A549 (cell line): ENCODE measurements around the gene NPAS1.

Experiments used
- EP300 ChIP-seq, 2 experiments: fragments of >200 bp; sonication (Bioruptor Twin); formaldehyde crosslinking; IDR thresholded peaks; 2 replicates in 1 of 2; 3 replicates in 1 of 2; pipeline ENCODE4 v1.6.1; 2016 to 2017
- POLR2A ChIP-seq: IDR thresholded peaks from 2 replicates; pipeline ENCODE4 v1.6.1; 2012; ENCODE audit warnings: mild to moderate bottlenecking, low read length
- ZSCAN20 ChIP-seq: fragments of 250-450 bp; sonication (Bioruptor Pico); IDR thresholded peaks from 2 replicates; pipeline ENCODE4 v1.8.0; 2022; ENCODE audit warnings: mild to moderate bottlenecking, moderate library complexity
- TF ChIP-seq, protein P1 (sequence below): fragments of >200 bp; sonication (Bioruptor Twin); formaldehyde crosslinking; IDR thresholded peaks from 3 replicates; pipeline ENCODE4 v1.5.1; 2016
- TF ChIP-seq, protein P2 (sequence below): IDR thresholded peaks from 2 replicates; pipeline ENCODE4 v1.6.1; 2012

DNA sequence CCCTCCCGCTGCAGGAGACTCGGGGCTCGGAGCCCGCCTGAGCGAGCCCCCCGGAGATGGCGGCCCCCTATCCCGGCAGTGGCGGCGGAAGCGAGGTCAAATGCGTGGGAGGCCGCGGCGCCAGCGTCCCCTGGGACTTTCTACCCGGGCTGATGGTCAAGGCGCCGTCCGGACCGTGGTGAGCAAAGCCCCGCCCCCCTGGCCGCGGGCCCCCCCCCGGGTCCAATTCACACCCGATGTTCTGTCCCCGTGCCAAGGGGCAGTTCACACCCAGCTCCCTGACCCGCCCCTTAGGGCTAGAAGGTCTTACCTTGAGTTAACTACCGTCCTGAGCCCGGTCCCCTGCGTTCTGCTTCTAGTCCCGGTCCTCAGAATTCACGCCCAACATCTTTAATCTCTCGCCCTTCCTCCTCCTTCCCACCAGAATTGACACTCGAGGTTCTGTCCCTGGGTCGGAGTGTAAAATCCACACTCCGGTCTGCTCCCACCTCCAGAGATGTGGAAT lies 1.4 kb downstream of the NPAS1 start:
- no peak for TF ChIP-seq EP300 (IDR thresholded peaks at IDR 0.05)
- no peak for TF ChIP-seq ZSCAN20 (CRISPR knock-in tag)
- TF ChIP-seq POLR2A = no peak
- TF ChIP-seq, protein P1, sequence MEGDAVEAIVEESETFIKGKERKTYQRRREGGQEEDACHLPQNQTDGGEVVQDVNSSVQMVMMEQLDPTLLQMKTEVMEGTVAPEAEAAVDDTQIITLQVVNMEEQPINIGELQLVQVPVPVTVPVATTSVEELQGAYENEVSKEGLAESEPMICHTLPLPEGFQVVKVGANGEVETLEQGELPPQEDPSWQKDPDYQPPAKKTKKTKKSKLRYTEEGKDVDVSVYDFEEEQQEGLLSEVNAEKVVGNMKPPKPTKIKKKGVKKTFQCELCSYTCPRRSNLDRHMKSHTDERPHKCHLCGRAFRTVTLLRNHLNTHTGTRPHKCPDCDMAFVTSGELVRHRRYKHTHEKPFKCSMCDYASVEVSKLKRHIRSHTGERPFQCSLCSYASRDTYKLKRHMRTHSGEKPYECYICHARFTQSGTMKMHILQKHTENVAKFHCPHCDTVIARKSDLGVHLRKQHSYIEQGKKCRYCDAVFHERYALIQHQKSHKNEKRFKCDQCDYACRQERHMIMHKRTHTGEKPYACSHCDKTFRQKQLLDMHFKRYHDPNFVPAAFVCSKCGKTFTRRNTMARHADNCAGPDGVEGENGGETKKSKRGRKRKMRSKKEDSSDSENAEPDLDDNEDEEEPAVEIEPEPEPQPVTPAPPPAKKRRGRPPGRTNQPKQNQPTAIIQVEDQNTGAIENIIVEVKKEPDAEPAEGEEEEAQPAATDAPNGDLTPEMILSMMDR = no peak
- TF ChIP-seq, protein P2, sequence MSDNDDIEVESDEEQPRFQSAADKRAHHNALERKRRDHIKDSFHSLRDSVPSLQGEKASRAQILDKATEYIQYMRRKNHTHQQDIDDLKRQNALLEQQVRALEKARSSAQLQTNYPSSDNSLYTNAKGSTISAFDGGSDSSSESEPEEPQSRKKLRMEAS = no peak
